B cell (primary cell): ENCODE measurements around the gene ASTN2. TPM values are rescaled to one million over a fixed set of nuclear protein-coding genes. Genes with fewer than 3 reads are reported as not detected.
"Not testable (repeated sequence)": the region's sequence is repeated elsewhere in the genome, so short reads cannot be mapped to it uniquely, and the experiment has no call there.

Experiments
- ATAC-seq: fragments of 200-7000 bp; cut with Tn5 transposase; one replicate; pipeline ENCODE4 v1.10.0; 2021; ENCODE audit warnings: low read depth, mild to moderate bottlenecking, moderate number of reproducible peaks, moderate library complexity
- CTCF ChIA-PET: fragments of 350-600 bp; sonication (Branson Sonifier 250); formaldehyde crosslinking; loops from one replicate; lab custom pipeline; 2021; ENCODE audit warnings: antibody characterized with exemption, inconsistent platforms; lab: Charles Lee
- POLR2A ChIA-PET: fragments of 350-600 bp; sonication (Branson Sonifier 250); formaldehyde crosslinking; loops from one replicate; lab custom pipeline; 2021; ENCODE audit warnings: antibody characterized with exemption; lab: Charles Lee
- DNase-seq: peaks from one replicate; pipeline ENCODE4 v3.0.0; 2013
- H2AFZ ChIP-seq: 2 replicates; pipeline ENCODE4 v1.6.1; 2012; ENCODE audit warnings: mild to moderate bottlenecking, low read depth, low read length; ENCODE audit not compliant: insufficient read depth, poor library complexity, severe bottlenecking
- H3K27ac ChIP-seq, 2 donors: 1 replicate in 1 of 2; 2 replicates in 1 of 2; pipeline ENCODE4 v1.5.1; 2012 to 2013; ENCODE audit warnings: low read length in 2 of 2, mild to moderate bottlenecking in 2 of 2, moderate library complexity in 1 of 2
- H3K27me3 ChIP-seq, 4 experiments: fragments of 200-600 bp in 1 of 4; sonication (generic) in 1 of 4; replicated peaks in 1 of 4; 1 replicate in 2 of 4; 2 replicates in 2 of 4; pipeline versions ENCODE4 v1.6.1 to v1.7.0; 2013 to 2016; ENCODE audit warnings: low read length in 3 of 4, mild to moderate bottlenecking in 2 of 4, mixed read lengths in 1 of 4, moderate library complexity in 1 of 4; ENCODE audit not compliant: insufficient read depth in 4 of 4, control insufficient read depth in 3 of 4; ENCODE audit errors: control extremely low read depth in 1 of 4
- H3K36me3 ChIP-seq, 2 experiments: replicated peaks in 1 of 2; 1 replicate in 1 of 2; 2 replicates in 1 of 2; pipeline versions ENCODE4 v1.6.1 to v1.7.1; 2013; ENCODE audit warnings: low read length in 1 of 2; ENCODE audit not compliant: insufficient read depth in 2 of 2, control insufficient read depth in 1 of 2; ENCODE audit errors: control extremely low read depth in 1 of 2, extremely low read depth in 1 of 2
- H3K4me1 ChIP-seq, 2 donors: fragments of 200-600 bp in 1 of 2; sonication (generic) in 1 of 2; 1 replicate in 1 of 2; 2 replicates in 1 of 2; pipeline versions ENCODE4 v1.5.1 to v1.6.1; 2013 to 2017; ENCODE audit warnings: low read length in 2 of 2; ENCODE audit not compliant: control insufficient read depth in 2 of 2, insufficient read depth in 2 of 2
- H3K4me2 ChIP-seq: replicated peaks from 2 replicates; pipeline ENCODE3; 2012; ENCODE audit warnings: mild to moderate bottlenecking, low read depth, low read length; ENCODE audit not compliant: poor library complexity, severe bottlenecking
- H3K4me3 ChIP-seq, 5 experiments: fragments of 200-600 bp in 1 of 5; sonication (generic) in 1 of 5; 1 replicate in 3 of 5; 2 replicates in 2 of 5; pipeline versions ENCODE4 v1.5.1 to v1.7.0; 2011 to 2016; ENCODE audit warnings: low read length in 4 of 5, mild to moderate bottlenecking in 4 of 5, low read depth in 2 of 5, control low read depth in 1 of 5, moderate library complexity in 1 of 5; ENCODE audit not compliant: insufficient read depth in 1 of 5; ENCODE audit errors: control extremely low read depth in 1 of 5, extremely low read depth in 1 of 5
- H3K79me2 ChIP-seq: fragments of 200-600 bp; sonication (generic); one replicate; pipeline ENCODE4 v1.6.0; 2016; ENCODE audit warnings: low read length; ENCODE audit not compliant: control insufficient read depth, insufficient read depth
- H3K9ac ChIP-seq: fragments of 200-600 bp; sonication (generic); 2 replicates; pipeline ENCODE4 v1.6.1; 2017; ENCODE audit warnings: mild to moderate bottlenecking, low read length, moderate library complexity
- H3K9me3 ChIP-seq, 3 donors: one replicate each; pipeline versions ENCODE4 v1.6.1 to v1.7.1; 2013; ENCODE audit warnings: low read length in 2 of 3; ENCODE audit not compliant: control insufficient read depth in 2 of 3, insufficient read depth in 1 of 3; ENCODE audit errors: control extremely low read depth in 1 of 3
- H4K20me1 ChIP-seq: 2 replicates; pipeline ENCODE4 v1.6.0; 2012; ENCODE audit warnings: mild to moderate bottlenecking, low read length; ENCODE audit not compliant: insufficient read depth, control insufficient read depth, poor library complexity, severe bottlenecking
- H3K27ac Mint-ChIP-seq: one replicate; pipeline ENCODE4 v1.8.0; 2021; ENCODE audit warnings: mixed read lengths
- H3K27me3 Mint-ChIP-seq: one replicate; pipeline ENCODE4 v1.8.0; 2021; ENCODE audit warnings: mixed read lengths
- H3K4me1 Mint-ChIP-seq: one replicate; pipeline ENCODE4 v1.8.0; 2021; ENCODE audit warnings: mixed read lengths
- H3K4me3 Mint-ChIP-seq: one replicate; pipeline ENCODE4 v1.8.0; 2021; ENCODE audit warnings: mixed read lengths
- H3K9me3 Mint-ChIP-seq: one replicate; pipeline ENCODE4 v1.8.0; 2022; ENCODE audit warnings: mixed read lengths; ENCODE audit not compliant: insufficient read depth
- CTCF ChIP-seq: fragments of 200-600 bp; IDR thresholded peaks from one replicate; pipeline ENCODE4 v1.8.0; 2022; ENCODE audit warnings: antibody characterized with exemption, mild to moderate bottlenecking
- EZH2 ChIP-seq: IDR thresholded peaks from 2 replicates; pipeline ENCODE4 v1.6.1; 2012; ENCODE audit warnings: borderline replicate concordance, low read depth, mild to moderate bottlenecking, moderate library complexity, low read length; ENCODE audit not compliant: insufficient read depth, poor library complexity, severe bottlenecking
- WGBS: methylation state at CpG from one replicate; pipeline ENCODE4 v1.1.5; 2013; ENCODE audit warnings: missing lambda C conversion rate; ENCODE audit not compliant: insufficient coverage; 5-methylcytosine and 5-hydroxymethylcytosine counted together
- intact Hi-C: fragments of 100-400 bp; cut with micrococcal nuclease; formaldehyde crosslinking; loops from one replicate; pipeline ENCODE4 v1.10.0; 2022
- polyA plus RNA-seq: library from polyadenylated mRNA; depleted of rRNA; stranded (reverse); fragments of >200 nt; gene quantifications from 2 replicates; pipeline ENCODE4 v1.2.3, GENCODE V29; 2012
- total RNA-seq, 2 donors: library from RNA; stranded (reverse); fragments of 120-200 nt in 1 of 2; gene quantifications; 1 replicate in 1 of 2; 2 replicates in 1 of 2; pipeline versions ENCODE4 v1.2.3 to v1.2.4, GENCODE V29; 2013 to 2022

ASTN2 gene
- total and polyA plus RNA-seq, 2 donors (not counting 1 experiment from before 2014, with no cell fraction given), result 1.2 to 3.6 TPM

GRCh38 chr9:116456490-116457088 lies 958.3 kb downstream of the ASTN2 start:
- POLR2A ChIA-PET, result no interaction called here
- Mint-ChIP-seq H3K4me3 (no peak overlapping the region), H3K9me3 (peaks cover 15% of the 10 kb centered on the region), H3K27ac (no peak overlapping the region), H3K4me1 (no peaks in the 10 kb centered on the region), H3K27me3 (no peaks in the 10 kb centered on the region)
- Histone ChIP-seq H3K9ac (no peak overlapping the region), H3K36me3 (no peaks in the 10 kb centered on the region), H4K20me1 (no peaks in the 10 kb centered on the region), H3K9me3 (peaks cover 0 to 2% (median 0%) of the 10 kb centered on the region in 3 donors), H3K27ac (no peak overlapping the region), H2AFZ (no peak overlapping the region), H3K4me2 (no peak overlapping the region), H3K4me1 (no peaks in the 10 kb centered on the region), H3K79me2 (no peaks in the 10 kb centered on the region), H3K27me3 (no peaks in the 10 kb centered on the region), H3K4me3 (no peak overlapping the region)
- intact Hi-C loops, result no loop called here
- no CpG with 5 or more reads among the region's 2 CpGs for WGBS
- TF ChIP-seq CTCF, result no peak
- TF ChIP-seq EZH2, result no peak
- ATAC-seq, result no peak
- CTCF ChIA-PET, result no interaction called here
- DNase-seq, result no peak

DNA sequence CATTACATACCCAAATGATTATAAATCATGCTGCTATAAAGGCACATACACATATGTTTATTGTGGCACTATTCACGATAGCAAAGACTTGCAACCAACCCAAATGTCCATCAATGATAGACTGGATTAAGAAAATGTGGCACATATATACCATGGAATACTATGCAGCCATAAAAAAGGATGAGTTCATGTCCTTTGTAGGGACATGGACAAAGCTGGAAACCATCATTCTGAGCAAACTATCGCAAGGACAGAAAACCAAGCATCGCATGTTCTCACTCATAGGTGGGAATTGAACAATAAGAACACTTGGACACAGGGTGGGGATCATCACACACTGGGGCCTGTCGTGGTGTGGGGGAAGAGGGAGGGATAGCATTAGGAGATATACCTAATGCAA lies 960.3 kb downstream of the ASTN2 start:
- H3K27me3 ChIP-seq, H4K20me1 ChIP-seq, H3K9me3 ChIP-seq, ATAC-seq, H3K4me1 ChIP-seq, H3K36me3 ChIP-seq, H3K27ac Mint-ChIP-seq, POLR2A ChIA-PET, CTCF ChIA-PET, H3K4me1 Mint-ChIP-seq, H3K9ac ChIP-seq, H3K4me3 Mint-ChIP-seq, H3K4me2 ChIP-seq, H3K79me2 ChIP-seq, H2AFZ ChIP-seq, intact Hi-C loops, H3K27ac ChIP-seq, H3K4me3 ChIP-seq, H3K27me3 Mint-ChIP-seq, DNase-seq: not testable (repeated sequence)
- H3K9me3 Mint-ChIP-seq, result peaks cover 15% of the 10 kb centered on the region
- WGBS, result 100% methylated on average over 1 of the region's 4 CpGs
